GM21825 (cell line): Measurements from ENCODE around the gene PPM1J.

ENCODE experiments used
- ATAC-seq: cut with Tn5 transposase; IDR thresholded peaks from one replicate; pipeline ENCODE4 v1.9.1; 2021; ENCODE audit warnings: mild to moderate bottlenecking, moderate library complexity; ENCODE audit not compliant: unreplicated experiment

The PPM1J gene

DNA sequence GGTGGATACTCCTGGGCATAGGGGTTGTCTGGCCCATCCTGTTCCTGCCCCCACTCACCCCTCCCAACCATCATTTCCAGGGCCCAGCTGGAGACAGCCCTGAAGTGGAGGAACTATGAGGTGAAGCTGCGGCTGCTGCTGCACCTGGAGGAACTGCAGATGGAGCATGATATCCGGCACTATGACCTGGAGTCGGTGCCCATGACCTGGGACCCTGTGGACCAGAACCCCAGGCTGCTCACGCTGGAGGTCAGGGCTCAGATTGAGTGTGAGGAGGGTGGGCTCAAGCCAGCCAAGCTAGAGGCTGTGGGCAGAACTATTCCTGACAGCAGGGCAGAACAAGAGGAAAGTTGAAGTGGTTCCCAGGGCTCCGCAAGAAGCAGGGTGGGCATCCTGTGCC, 22.5 kb downstream of the PPM1J start:
- no peak for ATAC-seq

DNA sequence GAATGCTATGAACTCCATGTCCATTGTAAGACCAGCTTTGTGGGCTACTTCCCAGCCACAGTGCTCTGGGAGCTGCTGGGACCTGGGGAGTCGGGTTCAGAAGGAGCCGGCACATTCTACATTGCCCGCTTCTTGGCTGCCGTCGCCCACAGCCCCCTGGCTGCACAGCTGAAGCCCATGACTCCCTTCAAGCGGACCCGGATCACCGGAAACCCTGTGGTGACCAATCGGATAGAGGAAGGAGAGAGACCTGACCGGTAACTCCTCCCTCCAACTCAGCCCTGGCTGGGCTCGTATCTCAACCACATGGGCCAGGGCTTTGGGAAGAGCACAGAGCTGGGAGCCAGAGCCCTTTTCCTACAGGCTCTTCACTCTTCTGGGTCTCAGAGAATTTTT, 25.3 kb downstream of the PPM1J start:
- no peak for ATAC-seq

DNA sequence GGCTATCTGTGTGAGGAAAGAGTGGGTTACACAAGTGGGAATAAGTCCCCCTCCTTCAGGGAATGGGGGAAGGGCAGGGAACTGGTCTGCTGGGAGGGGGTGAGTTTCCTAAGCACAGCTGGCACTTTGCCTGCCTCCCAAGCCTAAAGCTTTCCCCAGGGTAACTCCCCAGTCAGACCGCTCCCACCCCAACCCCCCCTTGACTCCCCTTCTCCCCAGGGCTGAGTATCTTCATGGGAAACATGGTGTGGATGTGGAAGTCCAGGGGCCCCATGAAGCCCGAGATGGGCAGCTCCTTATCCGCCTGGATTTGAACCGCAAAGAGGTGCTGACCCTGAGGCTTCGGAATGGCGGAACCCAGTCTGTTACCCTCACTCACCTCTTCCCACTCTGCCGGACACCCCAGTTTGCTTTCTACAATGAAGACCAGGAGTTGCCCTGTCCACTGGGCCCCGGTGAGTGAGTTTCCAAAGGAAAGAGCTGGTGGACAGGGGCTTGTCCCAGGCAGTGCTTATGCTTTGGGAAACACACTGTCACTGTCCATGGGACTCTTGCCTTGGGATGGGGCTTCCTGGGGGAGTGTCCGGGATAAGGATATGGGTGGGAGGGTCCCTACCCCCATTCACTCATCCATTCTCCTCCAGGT, 25.8 kb downstream of the PPM1J start:
- ATAC-seq = no peak

DNA sequence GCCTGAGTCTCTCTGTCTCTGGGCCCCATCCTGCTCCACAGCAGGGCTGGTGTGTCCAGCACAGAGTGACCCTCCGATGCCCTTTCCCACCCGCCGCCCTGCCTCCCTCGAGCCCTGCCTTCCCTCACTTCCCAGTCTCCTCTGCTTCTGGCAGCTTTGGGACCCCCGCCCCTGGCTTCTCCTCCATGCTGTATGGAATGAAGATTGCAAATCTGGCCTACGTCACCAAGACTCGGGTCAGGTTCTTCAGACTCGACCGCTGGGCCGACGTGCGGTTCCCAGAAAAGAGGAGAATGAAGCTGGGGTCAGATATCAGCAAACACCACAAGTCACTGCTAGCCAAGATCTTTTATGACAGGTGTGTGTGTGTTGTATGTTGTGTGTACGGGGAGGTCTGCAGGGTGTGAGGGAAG, 26.3 kb downstream of the PPM1J start:
- no peak for ATAC-seq

DNA sequence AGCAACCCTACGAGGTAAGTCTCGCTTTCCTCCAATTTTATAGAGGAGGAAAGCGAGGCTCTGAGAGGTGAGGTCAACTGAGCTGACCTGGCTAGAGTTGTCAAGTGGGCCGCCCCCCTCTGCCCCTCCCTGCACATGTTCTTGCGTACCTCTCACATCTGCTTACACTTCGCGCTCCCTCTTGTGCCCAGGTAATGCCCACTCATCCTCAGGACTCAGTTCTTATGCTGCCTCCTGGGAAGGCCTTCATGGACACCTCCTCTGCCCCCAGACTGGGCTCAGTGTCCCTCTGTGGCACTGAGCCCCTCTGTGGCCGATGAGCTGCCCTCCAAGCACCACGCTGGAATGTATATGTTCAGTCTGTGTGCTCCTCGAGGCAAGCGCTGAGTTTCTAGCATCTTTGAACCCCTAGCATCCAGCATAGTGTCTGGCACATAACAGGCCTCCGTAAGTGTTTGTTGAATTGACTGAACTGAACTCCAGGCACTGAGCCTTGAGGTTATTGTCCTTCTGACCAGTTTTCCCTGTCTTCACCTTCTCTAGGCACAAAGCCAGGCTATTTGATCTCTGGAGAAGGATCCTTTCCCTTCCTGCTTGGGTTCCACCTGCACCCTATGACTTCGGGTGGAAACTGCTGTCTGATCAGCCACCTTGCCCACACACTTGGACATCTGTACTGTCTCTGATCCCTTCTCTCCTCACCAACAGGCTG, 27.2 kb downstream of the PPM1J start:
- ATAC-seq = no peak

DNA sequence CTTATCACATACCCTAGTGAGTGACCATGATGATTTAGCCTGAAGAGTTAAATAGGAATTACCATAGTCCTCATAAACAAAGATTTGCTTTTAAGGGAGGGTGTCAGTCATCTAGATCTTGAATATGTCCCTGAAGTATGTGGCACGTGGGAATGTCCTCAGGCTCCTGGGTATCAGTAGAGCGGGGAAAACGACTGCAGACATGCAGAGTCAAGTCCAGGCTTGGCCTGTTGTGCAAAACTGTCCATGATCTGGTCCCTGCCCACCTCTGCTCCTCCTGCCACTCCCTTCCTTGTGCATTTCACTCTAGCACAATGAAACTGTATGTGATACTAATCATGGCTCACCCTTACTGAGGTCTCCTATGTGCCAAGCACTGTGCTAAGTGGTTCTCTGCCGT, 27.8 kb downstream of the PPM1J start:
- no peak for ATAC-seq

DNA sequence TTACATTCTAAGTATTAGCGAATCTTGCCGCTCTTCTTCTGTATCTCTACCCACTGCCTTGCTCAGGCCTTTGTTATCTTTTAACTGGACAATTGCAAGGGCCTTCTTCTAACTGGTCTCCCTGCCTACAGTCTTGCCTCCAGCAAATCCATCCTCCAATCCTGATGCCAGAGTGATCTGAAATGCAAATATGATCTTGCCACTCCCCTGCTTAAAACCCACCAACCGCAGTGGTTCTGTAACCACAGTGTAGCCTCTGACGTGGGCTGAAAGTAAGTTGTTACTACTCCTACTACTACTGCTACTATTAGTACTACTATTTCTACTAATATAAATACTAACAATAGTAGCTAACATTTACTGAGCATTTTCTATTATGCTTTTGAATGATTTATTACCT, 28.3 kb downstream of the PPM1J start:
- no peak for ATAC-seq

DNA sequence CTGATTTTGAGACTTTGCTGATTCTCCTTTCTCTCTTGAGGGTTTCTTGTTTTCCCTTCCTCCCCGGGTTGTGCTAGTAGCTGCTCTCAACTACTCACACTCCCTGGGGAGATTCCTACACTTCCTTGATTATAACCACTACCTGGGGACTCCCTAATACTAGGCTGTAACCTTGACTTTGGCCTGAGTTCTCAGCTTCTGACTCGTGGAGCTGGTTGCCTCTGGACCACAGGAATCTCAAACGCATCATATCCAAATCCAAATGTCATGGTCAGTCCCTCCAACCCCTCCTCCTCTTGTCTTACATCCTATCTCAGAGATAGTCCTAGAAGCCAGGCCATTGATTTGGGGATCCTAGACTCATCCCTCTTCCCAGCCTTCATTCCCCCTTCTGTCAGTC, 28.7 kb downstream of the PPM1J start:
- no peak for ATAC-seq

DNA sequence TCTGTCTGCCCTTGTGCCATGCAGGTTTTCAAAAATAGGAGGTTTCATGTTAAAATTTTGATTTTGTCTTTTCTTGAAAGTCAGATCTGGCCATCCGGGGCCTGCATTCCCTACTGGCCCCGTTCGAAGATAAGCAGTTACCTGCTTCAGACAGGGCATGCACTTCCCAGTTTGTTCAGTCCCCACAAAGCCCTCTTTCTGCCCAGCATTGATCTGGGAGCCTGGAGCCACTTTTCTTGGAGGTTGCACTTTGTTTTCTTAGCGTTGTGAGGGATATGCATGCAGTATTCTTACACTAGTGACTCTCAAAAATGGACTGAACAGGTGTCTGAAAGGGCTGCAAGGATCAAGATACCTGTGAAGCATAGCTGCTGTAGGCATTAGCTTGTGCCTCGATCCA, 29.2 kb downstream of the PPM1J start:
- no peak for ATAC-seq

DNA sequence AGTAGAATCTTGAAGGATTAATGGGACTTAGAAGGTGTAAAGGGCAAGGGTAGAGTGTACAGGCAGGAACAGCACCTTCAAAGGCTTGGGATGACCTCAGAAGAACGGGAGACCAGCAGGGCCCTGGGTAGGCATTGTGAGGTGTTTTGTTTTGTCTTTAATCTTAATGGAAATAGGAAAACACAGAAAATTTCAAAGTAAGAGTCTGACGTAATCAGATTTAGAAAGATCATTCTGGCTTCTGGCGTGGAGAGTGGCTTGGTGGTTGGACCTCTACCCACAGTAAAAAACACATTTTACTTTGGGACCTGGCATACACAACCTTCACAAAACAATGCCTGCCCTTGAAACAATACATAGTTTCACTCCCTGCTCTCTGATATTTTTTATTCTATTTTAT, 36.5 kb downstream of the PPM1J start:
- ATAC-seq = no peak

DNA sequence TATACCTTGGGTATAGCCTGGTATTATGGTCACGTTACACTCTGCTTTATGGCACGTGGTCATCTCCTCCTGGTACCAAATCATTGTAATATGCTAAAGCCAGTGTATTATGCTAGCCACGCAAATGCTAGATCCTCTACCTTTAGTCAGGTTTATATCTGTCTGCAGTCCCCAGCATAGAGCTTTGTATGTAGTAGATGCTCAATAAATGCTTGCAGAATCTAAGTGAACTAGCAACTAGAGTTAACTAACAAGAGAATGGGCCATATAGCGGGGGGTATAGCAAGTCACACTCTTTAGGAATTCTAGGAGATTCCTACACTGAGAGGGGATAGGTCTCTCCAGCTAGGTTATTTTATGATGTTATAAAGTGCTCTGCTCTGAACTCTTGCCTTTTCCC, 37.6 kb downstream of the PPM1J start:
- no peak for ATAC-seq

DNA sequence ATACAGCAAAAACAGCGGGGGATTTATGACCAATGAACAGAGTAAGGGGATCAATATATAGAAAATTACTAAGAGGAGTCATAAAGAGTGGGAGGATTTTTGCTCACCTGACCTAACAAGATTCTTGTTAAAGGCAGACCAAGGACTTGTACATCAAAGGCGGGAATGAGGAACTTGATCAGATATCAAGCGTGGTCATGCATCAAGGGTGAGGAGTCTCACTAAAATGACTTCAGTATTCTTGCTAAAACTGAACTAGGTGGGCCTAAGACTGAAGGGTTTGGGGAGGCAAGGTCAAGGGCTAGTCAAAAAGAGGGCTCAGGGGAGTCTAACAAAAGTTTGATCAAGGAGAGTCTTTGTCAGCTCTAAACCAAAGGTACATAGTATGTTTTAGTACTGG, 38.6 kb downstream of the PPM1J start:
- ATAC-seq = no peak

DNA sequence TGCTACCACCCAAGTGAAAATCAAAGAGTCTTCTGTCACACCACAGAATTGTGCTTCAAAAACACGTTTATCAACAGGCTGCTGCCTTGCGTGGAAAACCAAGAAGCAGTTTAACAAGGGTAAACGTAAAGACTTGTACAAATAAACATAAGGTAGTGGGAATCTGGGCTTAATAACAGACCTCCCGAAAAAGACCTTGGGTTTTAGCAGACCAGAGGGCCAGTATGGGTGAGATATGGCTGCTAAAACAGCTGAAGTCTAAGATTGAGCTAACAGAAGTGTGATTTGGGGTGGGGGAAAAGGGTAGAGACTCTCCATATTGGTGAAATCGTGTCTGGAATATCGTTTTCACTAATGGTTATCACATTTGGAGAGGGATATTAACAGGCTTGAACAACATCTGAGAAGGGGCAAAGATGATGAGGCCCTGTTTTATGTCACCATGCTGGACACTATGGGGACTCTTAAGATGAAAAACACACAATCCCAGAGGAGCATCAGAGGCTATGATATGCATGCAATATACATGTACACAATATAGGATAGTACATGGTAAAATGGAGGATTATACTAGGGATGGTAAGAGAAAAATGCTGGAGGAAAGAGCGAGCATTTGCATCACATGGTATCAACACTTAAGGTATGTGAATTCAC, 39.3 kb downstream of the PPM1J start:
- ATAC-seq = no peak

DNA sequence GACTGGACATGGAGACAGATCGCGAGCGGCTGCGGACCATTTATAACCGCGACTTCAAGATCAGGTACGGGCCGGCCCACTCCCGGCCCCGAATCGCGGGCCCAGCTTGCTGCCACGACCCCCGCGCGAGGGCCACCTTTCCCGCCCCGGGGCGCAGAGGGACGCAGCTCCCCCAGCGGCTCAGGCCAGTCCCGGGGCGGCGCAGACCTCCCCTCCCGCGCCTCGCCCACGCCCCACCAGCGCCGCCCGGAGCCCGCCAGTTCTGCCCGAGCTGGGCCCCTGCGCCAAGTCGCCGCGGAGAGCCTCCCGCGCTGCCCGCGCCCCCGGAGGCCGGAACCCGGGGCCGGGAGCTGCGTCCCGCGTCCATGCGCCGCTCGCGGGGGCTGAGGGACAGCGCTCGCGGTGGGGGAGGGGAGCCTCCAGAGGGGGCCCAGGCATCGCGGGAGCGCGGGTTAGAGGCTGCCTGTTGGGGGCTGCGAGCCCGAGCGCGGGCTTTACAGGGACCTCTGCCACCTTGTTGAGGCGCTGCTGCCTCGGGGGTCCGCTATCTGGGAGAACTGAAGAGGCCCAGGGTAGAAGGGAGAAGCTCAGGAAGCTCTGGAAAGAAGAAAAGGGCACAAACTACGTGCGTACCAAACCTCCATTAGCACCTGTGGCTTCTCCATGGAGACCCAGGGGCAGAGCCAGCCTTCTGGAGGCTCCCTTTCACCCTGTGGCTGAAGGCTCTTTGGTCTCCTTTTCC, 40.0 kb downstream of the PPM1J start:
- ATAC-seq = peak; percentile 43

DNA sequence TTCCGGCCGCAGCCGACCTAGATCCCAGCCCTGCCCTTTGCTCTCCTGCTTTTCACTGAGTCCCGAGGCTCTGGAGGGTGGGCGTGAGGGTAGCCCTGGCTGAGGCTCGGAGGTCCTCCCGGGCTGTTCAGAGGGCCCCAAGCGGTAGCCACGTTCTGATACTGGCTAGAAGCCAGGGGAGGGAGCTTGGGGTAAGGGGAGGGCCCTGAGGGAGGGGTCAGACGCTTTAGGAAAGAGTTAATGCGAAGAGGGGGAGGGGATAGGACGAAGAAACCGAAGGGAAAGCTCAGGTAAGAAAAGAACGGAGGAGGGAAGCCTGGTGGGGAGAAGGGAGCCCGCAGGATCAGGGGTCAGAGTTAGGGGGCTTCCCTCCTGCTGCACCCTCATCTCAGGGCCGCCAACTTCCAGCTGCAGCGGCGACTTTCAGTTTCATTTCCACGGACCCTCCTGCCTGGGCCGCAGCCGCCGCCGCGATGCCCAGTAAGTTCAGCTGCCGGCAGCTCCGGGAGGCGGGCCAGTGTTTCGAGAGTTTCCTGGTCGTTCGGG, 40.6 kb downstream of the PPM1J start, which contains the start of gene MOV10:
TSS of gene MOV10 (plus strand) at position 220 of the 546 bp plus-strand sequence. CDS start at position 474, 254 bp downstream.
- ATAC-seq = peak; percentile 54

DNA sequence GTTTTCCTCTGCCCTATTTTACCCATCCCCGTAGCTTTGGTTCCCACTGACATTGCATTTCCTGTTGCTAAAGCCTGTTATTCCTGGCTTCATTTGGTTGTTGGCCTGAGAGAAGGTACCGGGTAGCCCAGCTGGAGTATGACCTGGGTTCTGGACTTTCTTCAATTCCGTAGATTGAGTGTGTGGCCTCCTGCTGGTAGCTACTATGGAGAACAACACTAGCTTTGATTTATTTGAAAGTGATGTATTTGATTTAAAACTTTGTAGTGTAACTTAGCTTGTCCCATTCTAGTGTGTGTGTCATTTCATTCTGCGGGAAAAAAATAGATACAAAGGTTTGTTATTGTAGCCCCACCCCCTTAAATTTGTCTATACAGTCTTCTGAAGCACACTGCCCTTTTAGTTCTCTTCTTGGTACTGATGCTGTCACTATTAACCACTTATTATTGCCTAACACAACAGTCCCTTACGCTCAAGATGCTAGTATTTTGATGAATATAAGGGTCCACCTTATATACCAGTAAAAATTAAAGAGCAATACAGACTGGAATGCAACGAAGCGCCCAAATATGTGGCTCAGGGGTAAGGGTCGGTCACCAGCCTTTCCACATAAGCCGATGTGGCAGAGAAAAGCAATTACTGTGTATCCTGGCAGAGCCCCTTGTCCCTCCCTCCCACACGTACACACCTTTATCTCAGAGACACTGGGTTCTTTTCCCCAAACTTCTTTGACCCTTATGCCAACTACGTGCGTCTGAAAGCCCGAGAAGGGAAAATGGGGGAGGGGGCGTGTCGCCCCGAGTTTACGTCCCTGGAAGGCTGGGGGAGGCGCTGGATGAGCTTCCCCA, 41.3 kb downstream of the PPM1J start:
- ATAC-seq = no peak

DNA sequence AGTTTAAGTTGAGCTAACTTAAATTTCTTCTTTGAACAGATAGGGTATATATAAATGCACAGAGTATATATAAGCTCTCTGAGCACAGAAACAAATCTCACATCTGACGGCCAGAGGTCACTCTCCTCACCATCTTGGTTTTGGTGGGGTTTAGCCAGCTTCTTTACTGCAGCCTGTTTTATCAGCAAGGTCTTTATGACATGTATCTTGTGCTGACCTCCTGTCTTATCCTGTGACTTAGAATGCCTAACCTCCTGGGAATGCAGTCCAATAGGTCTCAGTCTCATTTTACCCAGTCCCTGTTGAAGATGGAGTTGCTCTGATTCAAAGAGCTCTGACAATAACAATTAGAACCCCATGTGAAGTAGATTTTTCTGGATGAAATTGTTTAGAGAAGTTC, 42.3 kb downstream of the PPM1J start:
- ATAC-seq = no peak

DNA sequence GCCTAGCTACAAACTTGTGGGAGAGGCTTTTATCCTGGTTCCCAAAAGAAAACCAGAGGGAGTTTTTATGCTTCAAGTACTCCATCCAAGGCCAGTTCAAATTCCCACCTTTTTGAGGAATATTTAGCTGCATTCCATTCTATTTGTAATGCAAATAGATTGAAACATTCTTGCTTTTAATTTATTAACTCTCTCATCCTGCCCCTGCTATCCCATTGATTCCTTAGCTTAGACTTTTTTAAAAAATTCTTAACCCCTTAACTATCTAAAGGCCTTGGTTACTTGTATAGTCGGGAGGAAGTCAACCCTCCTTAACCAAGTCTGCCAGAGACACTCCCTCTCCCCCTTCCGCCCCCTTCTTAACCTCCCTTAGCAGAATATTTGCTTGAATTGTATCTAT, 43.1 kb downstream of the PPM1J start:
- ATAC-seq = no peak

DNA sequence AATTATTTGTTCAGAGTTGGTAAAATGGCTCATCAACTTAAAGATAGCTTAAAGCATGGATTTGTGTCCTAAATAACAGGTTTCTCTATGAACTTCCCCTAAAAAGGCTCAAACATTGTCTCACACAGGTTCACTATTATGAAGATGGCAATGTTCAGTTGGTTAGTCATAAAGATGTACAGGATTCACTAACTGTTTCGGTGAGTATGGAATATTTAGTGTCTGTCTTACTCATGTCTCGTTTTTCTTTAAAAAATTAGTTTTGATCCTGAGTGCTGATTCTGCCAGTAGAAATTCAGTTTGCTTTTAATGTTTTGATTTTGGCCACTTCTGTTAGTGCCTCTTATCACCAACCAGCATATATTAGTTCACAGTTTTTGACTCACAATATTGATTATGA, 48.2 kb downstream of the PPM1J start:
- no peak for ATAC-seq

DNA sequence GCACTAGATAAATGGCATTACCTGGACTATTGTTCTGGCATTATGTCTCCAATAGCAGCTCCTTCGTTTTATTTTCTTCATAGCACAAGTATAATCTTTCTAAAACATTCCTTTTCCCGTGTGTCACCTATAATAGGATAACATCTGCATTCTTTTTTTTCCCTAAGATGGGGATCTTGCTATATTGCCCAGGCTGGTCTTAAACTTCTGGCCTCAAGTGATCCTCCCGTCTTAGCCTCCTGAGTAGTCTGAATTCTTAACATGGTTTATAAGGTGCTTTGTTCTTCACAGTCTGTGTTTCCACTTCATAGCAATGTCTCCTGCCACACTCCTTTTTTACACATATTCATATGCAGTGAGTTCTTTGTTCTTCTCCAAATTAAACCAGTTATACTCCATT, 49.3 kb downstream of the PPM1J start:
- ATAC-seq = no peak
